T-helper 17 cell (primary cell): ENCODE measurements around the gene CCDC191. TPM values are rescaled to one million over a fixed set of nuclear protein-coding genes. Genes with fewer than 3 reads are reported as not detected.
A peak's percentile ranks its signal among the peaks of the same experiment; 100 is the strongest.

ENCODE experiments used
- ATAC-seq: fragments of 150-1000 bp; cut with Tn5 transposase; 2 replicates; pipeline ENCODE4 v1.10.0; 2021; ENCODE audit warnings: mild to moderate bottlenecking, moderate library complexity
- DNase-seq, 3 donors: peaks; one replicate each; pipeline versions ENCODE4 v3.0.0 to v3.0.0-alpha.2; 2020 to 2021
- H3K9me3 ChIP-seq: one replicate; pipeline ENCODE4 v1.7.0; 2013; ENCODE audit warnings: low read length, mild to moderate bottlenecking; ENCODE audit not compliant: control insufficient read depth, poor library complexity, severe bottlenecking
- H3K27ac Mint-ChIP-seq: one replicate; pipeline ENCODE4 v1.8.0; 2022; ENCODE audit warnings: mild to moderate bottlenecking, moderate library complexity, mixed read lengths
- H3K27me3 Mint-ChIP-seq: one replicate; pipeline ENCODE4 v1.8.0; 2022; ENCODE audit warnings: mixed read lengths
- H3K36me3 Mint-ChIP-seq: one replicate; pipeline ENCODE4 v1.8.0; 2022; ENCODE audit warnings: low read depth, mixed read lengths
- H3K4me1 Mint-ChIP-seq: one replicate; pipeline ENCODE4 v1.8.0; 2022; ENCODE audit warnings: mild to moderate bottlenecking, mixed read lengths
- H3K4me3 Mint-ChIP-seq: one replicate; pipeline ENCODE4 v1.8.0; 2022; ENCODE audit warnings: mild to moderate bottlenecking, moderate library complexity, mixed read lengths
- total RNA-seq, 4 donors: library from RNA in 2 of 4; stranded (reverse) in 2 of 4; gene quantifications; one replicate each; pipeline ENCODE4 v1.2.3 and lab custom pipeline; 2022 to 2026

CCDC191 gene
- total RNA-seq (1 to 10 TPM; 6.4 to 6.8 TPM), total RNA-seq (lab: John Stamatoyannopoulos, UW) (12.5 to 17.1 reads per million in 2 donors)

GRCh38 chr3:114056130-114057010, at the start of gene CCDC191, which contains the start of gene QTRT2:
Gene CCDC191, minus strand, starts transcription at chr3:114056526. Its CDS starts 60 bp downstream, at chr3:114056466.
Gene QTRT2, plus strand, starts transcription at chr3:114056737. Its CDS starts 8,521 bp downstream, at chr3:114065258.
- Mint-ChIP-seq H3K27ac (peak within 1 kb of the TSS; percentile 99), H3K27me3 (no peaks in the 10 kb centered on the region), H3K4me1 (peaks cover 38% of the 10 kb centered on the region), H3K36me3 (peaks cover 5% of the 10 kb centered on the region), H3K4me3 (peak within 1 kb of the TSS; percentile 97)
- peak; percentile 96 for ATAC-seq
- no peaks in the 10 kb centered on the region for H3K9me3 ChIP-seq
- DNase-seq: peak; percentile 87 to 96 (median 94)

- H3K27ac Mint-ChIP-seq: no peak overlapping the region
- no peak for ATAC-seq
- no peaks in the 10 kb centered on the region for H3K4me1 Mint-ChIP-seq
- H3K36me3 Mint-ChIP-seq: peaks cover 7% of the 10 kb centered on the region
- peaks cover 11% of the 10 kb centered on the region for H3K27me3 Mint-ChIP-seq
- H3K9me3 ChIP-seq: no peaks in the 10 kb centered on the region
- H3K4me3 Mint-ChIP-seq: no peak overlapping the region
- DNase-seq: no peak
These were observed 48.1 kb upstream of the CCDC191 start for GRCh38 chr3:114104414-114104813.

GRCh38 chr3:114103858-114104257, 47.5 kb upstream of the CCDC191 start:
- H3K4me3 Mint-ChIP-seq: no peak overlapping the region
- no peaks in the 10 kb centered on the region for H3K4me1 Mint-ChIP-seq
- DNase-seq (no peak), ATAC-seq (no peak)
- H3K27me3 Mint-ChIP-seq: peaks cover 9% of the 10 kb centered on the region
- peaks cover 7% of the 10 kb centered on the region for H3K36me3 Mint-ChIP-seq
- no peaks in the 10 kb centered on the region for H3K9me3 ChIP-seq
- no peak overlapping the region for H3K27ac Mint-ChIP-seq

GRCh38 chr3:114103181-114103580, 46.9 kb upstream of the CCDC191 start:
- Mint-ChIP-seq H3K36me3 (peaks cover 7% of the 10 kb centered on the region), H3K27me3 (peaks cover 9% of the 10 kb centered on the region), H3K27ac (no peak overlapping the region), H3K4me3 (no peak overlapping the region), H3K4me1 (no peaks in the 10 kb centered on the region)
- no peak for DNase-seq
- no peaks in the 10 kb centered on the region for H3K9me3 ChIP-seq
- ATAC-seq: no peak

GRCh38 chr3:114101101-114101500, 44.8 kb upstream of the CCDC191 start:
- no peak overlapping the region for H3K27ac Mint-ChIP-seq
- no peaks in the 10 kb centered on the region for H3K9me3 ChIP-seq
- DNase-seq: no peak
- no peaks in the 10 kb centered on the region for H3K4me1 Mint-ChIP-seq
- H3K4me3 Mint-ChIP-seq: no peak overlapping the region
- no peak for ATAC-seq
- H3K36me3 Mint-ChIP-seq: peaks cover 7% of the 10 kb centered on the region
- peaks cover 4% of the 10 kb centered on the region for H3K27me3 Mint-ChIP-seq

- DNase-seq (no peak), ATAC-seq (no peak)
- H3K9me3 ChIP-seq: no peaks in the 10 kb centered on the region
- Mint-ChIP-seq H3K4me1 (no peaks in the 10 kb centered on the region), H3K27me3 (no peaks in the 10 kb centered on the region), H3K4me3 (no peak overlapping the region), H3K27ac (no peak overlapping the region), H3K36me3 (peaks cover 4% of the 10 kb centered on the region)
These were observed 39.5 kb upstream of the CCDC191 start for GRCh38 chr3:114095796-114096195.

GRCh38 chr3:114093596-114093995, 37.3 kb upstream of the CCDC191 start:
- H3K4me1 Mint-ChIP-seq: no peaks in the 10 kb centered on the region
- no peak overlapping the region for H3K4me3 Mint-ChIP-seq
- no peaks in the 10 kb centered on the region for H3K9me3 ChIP-seq
- H3K27me3 Mint-ChIP-seq: no peaks in the 10 kb centered on the region
- peak overlapping the region; percentile 47 for H3K27ac Mint-ChIP-seq
- ATAC-seq: no peak
- no peak for DNase-seq
- peaks cover 2% of the 10 kb centered on the region for H3K36me3 Mint-ChIP-seq

GRCh38 chr3:114093016-114093380, 36.7 kb upstream of the CCDC191 start:
- H3K9me3 ChIP-seq: no peaks in the 10 kb centered on the region
- peaks cover 2% of the 10 kb centered on the region for H3K36me3 Mint-ChIP-seq
- no peaks in the 10 kb centered on the region for H3K27me3 Mint-ChIP-seq
- ATAC-seq: no peak
- H3K4me3 Mint-ChIP-seq: no peak overlapping the region
- peak overlapping the region; percentile 60 for H3K27ac Mint-ChIP-seq
- H3K4me1 Mint-ChIP-seq: no peaks in the 10 kb centered on the region
- DNase-seq: no peak

GRCh38 chr3:114092151-114093015, 36.1 kb upstream of the CCDC191 start:
- no peaks in the 10 kb centered on the region for H3K27me3 Mint-ChIP-seq
- H3K4me1 Mint-ChIP-seq: no peaks in the 10 kb centered on the region
- peaks cover 2% of the 10 kb centered on the region for H3K36me3 Mint-ChIP-seq
- H3K27ac Mint-ChIP-seq: peak overlapping the region; percentile 60
- ATAC-seq (no peak), DNase-seq (no peak)
- H3K4me3 Mint-ChIP-seq: no peak overlapping the region
- H3K9me3 ChIP-seq: no peaks in the 10 kb centered on the region

GRCh38 chr3:114089675-114090074, 33.3 kb upstream of the CCDC191 start:
- Mint-ChIP-seq H3K27ac (no peak overlapping the region), H3K4me1 (no peaks in the 10 kb centered on the region), H3K27me3 (no peaks in the 10 kb centered on the region), H3K4me3 (no peak overlapping the region), H3K36me3 (peaks cover 4% of the 10 kb centered on the region)
- H3K9me3 ChIP-seq: no peaks in the 10 kb centered on the region
- ATAC-seq (no peak), DNase-seq (no peak)

GRCh38 chr3:114086356-114086755, 30.0 kb upstream of the CCDC191 start:
- Mint-ChIP-seq H3K27ac (no peak overlapping the region), H3K4me3 (no peak overlapping the region), H3K4me1 (no peaks in the 10 kb centered on the region), H3K36me3 (peaks cover 5% of the 10 kb centered on the region), H3K27me3 (no peaks in the 10 kb centered on the region)
- no peak for ATAC-seq
- DNase-seq: no peak
- no peaks in the 10 kb centered on the region for H3K9me3 ChIP-seq

- no peaks in the 10 kb centered on the region for H3K9me3 ChIP-seq
- Mint-ChIP-seq H3K4me1 (no peaks in the 10 kb centered on the region), H3K36me3 (peaks cover 10% of the 10 kb centered on the region), H3K27me3 (no peaks in the 10 kb centered on the region), H3K4me3 (no peak overlapping the region), H3K27ac (peak overlapping the region; percentile 24)
- DNase-seq: no peak
- no peak for ATAC-seq
These were observed 26.8 kb upstream of the CCDC191 start for GRCh38 chr3:114083112-114083511.

GRCh38 chr3:114081037-114081436, 24.7 kb upstream of the CCDC191 start:
- no peaks in the 10 kb centered on the region for H3K9me3 ChIP-seq
- Mint-ChIP-seq H3K27ac (no peak overlapping the region), H3K4me1 (no peaks in the 10 kb centered on the region), H3K36me3 (peaks cover 17% of the 10 kb centered on the region), H3K27me3 (no peaks in the 10 kb centered on the region), H3K4me3 (no peak overlapping the region)
- DNase-seq (no peak), ATAC-seq (no peak)
